ENCODE results near the gene PDGFC.

- TF ChIP-seq CTCF (IDR thresholded peaks at IDR 0.05) = no peak
- TF ChIP-seq EP300 (IDR thresholded peaks at IDR 0.05) = no peak
- no peak for TF ChIP-seq POLR2A (IDR thresholded peaks at IDR 0.05)
These were observed 39.0 kb upstream of the PDGFC start for GRCh38 chr4:157010630-157011029.
